ENCODE data around the gene CXCL14. TPM values are rescaled to one million over a fixed set of nuclear protein-coding genes. Genes with fewer than 3 reads are reported as not detected.

CXCL14 gene
- total and polyA plus RNA-seq, 2 experiments from 2014 or later, result 0.88 to 1.3 TPM

DNA sequence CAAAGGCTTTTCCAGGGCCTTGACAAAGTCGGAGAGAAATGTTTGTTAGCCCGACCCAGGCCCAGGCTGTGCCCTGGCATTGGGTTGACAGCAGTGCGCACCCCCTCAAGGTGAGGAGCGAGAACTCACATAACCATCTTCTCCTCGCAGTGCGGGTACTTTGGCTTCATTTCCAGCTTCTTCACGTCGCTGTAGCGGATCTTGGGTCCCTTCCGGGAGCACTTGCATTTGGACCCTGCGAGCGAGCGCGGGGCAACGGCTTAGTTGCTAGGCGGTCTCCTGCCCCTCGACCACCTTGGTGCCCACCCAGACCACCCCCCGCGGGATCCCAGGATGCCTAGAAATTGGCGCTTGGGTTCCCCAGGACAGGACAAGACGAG is 496 bp downstream of the CXCL14 start:
- in situ Hi-C loops (cut with MboI), result no loop called here
- Histone ChIP-seq H3K27ac (no peak overlapping the region), H3K79me2 (ENCODE audit: insufficient read depth) (no peaks in the 10 kb centered on the region), H3K9me2 (ENCODE audit: insufficient read depth) (no peaks in the 10 kb centered on the region), H3K4me3 (peak overlapping the region; percentile 57), H4K20me1 (ENCODE audit: insufficient read depth) (no peaks in the 10 kb centered on the region), H3K27me3 (replicated peaks; ENCODE audit: insufficient read depth) (peaks cover 36% of the 10 kb centered on the region), H3K4me2 (ENCODE audit: unreplicated experiment) (peak overlapping the region; percentile 44), H3K9ac (no peak overlapping the region), H3K9me3 (ENCODE audit: low read depth) (no peaks in the 10 kb centered on the region), H3K4me1 (ENCODE audit: insufficient read depth) (peaks cover 14% of the 10 kb centered on the region), H2AFZ (peak overlapping the region; percentile 59), H3F3A (ENCODE audit: insufficient read depth) (0 out of 2 replicates have a peak, but pooled peaks cover 3% of the 10 kb centered on the region), H3K36me3 (ENCODE audit: low read depth) (no peaks in the 10 kb centered on the region)
- no peak for TF ChIP-seq EZH2 (IDR thresholded peaks at IDR 0.05; ENCODE audit: insufficient read depth, poor library complexity, severe bottlenecking)
- no peak for TF ChIP-seq EZH2phosphoT487 (IDR thresholded peaks at IDR 0.05; ENCODE audit: insufficient read depth, low read depth)
- 4 to 7% methylated on average over 21 of the region's 21 CpGs for WGBS, 2 experiments (ENCODE audit: low coverage in 1 of 2, low lambda C conversion rate in 2 of 2, missing lambda C conversion rate in 2 of 2)
- no peak for DNase-seq

DNA sequence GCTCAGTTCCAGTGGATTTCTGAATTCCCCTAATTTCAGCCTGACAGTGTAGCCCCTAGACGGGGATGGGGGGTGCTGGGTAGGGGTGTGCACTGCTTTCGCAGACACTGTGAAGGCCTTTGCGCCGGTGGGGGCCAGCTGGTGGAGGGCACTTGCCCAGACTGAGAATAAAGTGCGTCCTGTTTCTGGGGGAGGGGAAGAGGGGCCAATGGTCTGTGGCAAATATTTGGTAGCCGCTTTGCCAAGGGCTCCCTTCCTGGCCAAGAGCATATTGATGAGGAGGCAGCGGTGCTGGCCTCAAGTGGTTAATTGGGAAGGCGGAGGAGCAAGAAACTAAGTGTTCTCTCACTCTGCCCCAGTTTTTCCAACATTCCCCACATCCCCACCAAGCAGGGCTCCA is 1.4 kb downstream of the CXCL14 start:
- DNase-seq, result no peak
- H3K9me3 ChIP-seq (ENCODE audit: low read depth), result no peaks in the 10 kb centered on the region
- H3K4me3 ChIP-seq, result no peak overlapping the region
- H3K36me3 ChIP-seq (ENCODE audit: low read depth), result no peaks in the 10 kb centered on the region
- H3K4me2 ChIP-seq (ENCODE audit: unreplicated experiment), result no peak overlapping the region
- H3K27ac ChIP-seq, result no peak overlapping the region
- WGBS, 2 experiments (ENCODE audit: low coverage in 1 of 2, low lambda C conversion rate in 2 of 2, missing lambda C conversion rate in 2 of 2), result 26 to 29% methylated on average over 8 of the region's 8 CpGs
- 0 out of 2 replicates have a peak, but pooled peaks cover 3% of the 10 kb centered on the region for H3F3A ChIP-seq (ENCODE audit: insufficient read depth)
- in situ Hi-C loops (cut with MboI), result no loop called here
- peaks cover 14% of the 10 kb centered on the region for H3K4me1 ChIP-seq (ENCODE audit: insufficient read depth)
- H2AFZ ChIP-seq, result no peak overlapping the region
- H4K20me1 ChIP-seq (ENCODE audit: insufficient read depth), result no peaks in the 10 kb centered on the region
- H3K79me2 ChIP-seq (ENCODE audit: insufficient read depth), result no peaks in the 10 kb centered on the region
- H3K9me2 ChIP-seq (ENCODE audit: insufficient read depth), result no peaks in the 10 kb centered on the region
- H3K27me3 ChIP-seq (replicated peaks; ENCODE audit: insufficient read depth), result peaks cover 31% of the 10 kb centered on the region
- TF ChIP-seq EZH2phosphoT487 (IDR thresholded peaks at IDR 0.05; ENCODE audit: insufficient read depth, low read depth) (no peak), EZH2 (IDR thresholded peaks at IDR 0.05; ENCODE audit: insufficient read depth, poor library complexity, severe bottlenecking) (no peak)
- no peak overlapping the region for H3K9ac ChIP-seq

DNA sequence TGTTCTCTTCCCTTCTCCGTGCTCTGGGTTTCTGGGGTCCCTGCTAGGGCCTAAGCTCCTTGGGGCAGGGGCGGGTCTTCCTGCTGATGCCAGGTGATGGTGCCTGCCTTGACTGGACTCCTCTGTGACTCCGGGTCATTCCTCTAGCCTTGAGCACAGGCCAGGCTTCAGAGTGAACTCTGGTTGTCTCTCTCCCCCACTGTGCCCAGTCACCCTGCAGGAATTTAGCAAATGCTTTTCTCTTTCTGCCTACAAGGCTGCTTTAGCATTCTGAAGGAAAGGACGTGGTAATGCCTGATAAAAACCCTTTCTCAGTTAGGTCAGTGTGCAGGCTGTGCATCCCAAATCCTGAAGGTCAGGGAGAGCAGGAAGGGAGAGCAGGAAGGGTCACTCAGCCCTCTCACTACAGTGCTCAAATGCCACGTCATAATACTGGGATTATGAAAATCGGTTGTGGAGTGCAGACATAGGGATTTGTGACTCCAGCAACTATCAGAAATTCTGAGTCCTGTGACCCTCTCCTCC is 2.7 kb downstream of the CXCL14 start:
- H3F3A ChIP-seq (ENCODE audit: insufficient read depth), result 0 out of 2 replicates have a peak, but pooled peaks cover 3% of the 10 kb centered on the region
- H4K20me1 ChIP-seq (ENCODE audit: insufficient read depth), result no peaks in the 10 kb centered on the region
- H3K4me3 ChIP-seq, result no peak overlapping the region; the same call in 1 of the 2 replicates
- 10 to 22% methylated on average over 6 of the region's 6 CpGs for WGBS, 2 experiments (ENCODE audit: low coverage in 1 of 2, low lambda C conversion rate in 2 of 2, missing lambda C conversion rate in 2 of 2)
- H3K79me2 ChIP-seq (ENCODE audit: insufficient read depth), result no peaks in the 10 kb centered on the region
- no peak overlapping the region for H3K27ac ChIP-seq
- in situ Hi-C loops (cut with MboI), result no loop called here
- H3K9me3 ChIP-seq (ENCODE audit: low read depth), result no peaks in the 10 kb centered on the region
- TF ChIP-seq EZH2phosphoT487 (IDR thresholded peaks at IDR 0.05; ENCODE audit: insufficient read depth, low read depth) (no peak), EZH2 (IDR thresholded peaks at IDR 0.05; ENCODE audit: insufficient read depth, poor library complexity, severe bottlenecking) (no peak)
- no peak overlapping the region for H3K9ac ChIP-seq
- H3K4me1 ChIP-seq (ENCODE audit: insufficient read depth), result peaks cover 14% of the 10 kb centered on the region
- peak; percentile 77 for DNase-seq
- H3K9me2 ChIP-seq (ENCODE audit: insufficient read depth), result no peaks in the 10 kb centered on the region
- no peaks in the 10 kb centered on the region for H3K36me3 ChIP-seq (ENCODE audit: low read depth)
- H2AFZ ChIP-seq, result no peak overlapping the region
- H3K27me3 ChIP-seq (replicated peaks; ENCODE audit: insufficient read depth), result peaks cover 22% of the 10 kb centered on the region
- peak overlapping the region; percentile 46 for H3K4me2 ChIP-seq (ENCODE audit: unreplicated experiment)

DNA sequence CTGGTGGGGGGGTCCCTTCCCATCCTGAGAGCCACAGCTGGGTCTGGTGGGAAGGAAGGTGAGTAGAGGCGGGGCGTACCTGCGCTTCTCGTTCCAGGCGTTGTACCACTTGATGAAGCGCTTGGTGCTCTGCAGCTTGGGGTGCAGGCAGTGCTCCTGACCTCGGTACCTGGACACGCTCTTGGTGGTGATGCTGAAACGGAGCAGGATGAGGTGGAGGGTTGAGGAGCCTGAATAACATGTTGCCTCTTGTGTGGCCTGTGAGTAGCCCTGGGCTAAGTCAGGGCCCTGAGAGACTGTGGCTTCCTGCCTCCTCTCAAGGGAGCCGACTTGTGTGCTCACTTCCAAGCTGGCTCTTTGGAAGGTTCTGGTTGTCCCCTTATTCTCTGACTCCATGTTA is 4.3 kb downstream of the CXCL14 start:
- Histone ChIP-seq H3F3A (ENCODE audit: insufficient read depth) (0 out of 2 replicates have a peak, but pooled peaks cover 3% of the 10 kb centered on the region), H3K4me3 (no peak overlapping the region), H3K4me1 (ENCODE audit: insufficient read depth) (peaks cover 14% of the 10 kb centered on the region), H3K79me2 (ENCODE audit: insufficient read depth) (no peaks in the 10 kb centered on the region), H3K36me3 (ENCODE audit: low read depth) (no peaks in the 10 kb centered on the region), H3K27me3 (replicated peaks; ENCODE audit: insufficient read depth) (peaks cover 7% of the 10 kb centered on the region; the same call in 1 of the 2 replicates), H3K9ac (no peak overlapping the region), H3K9me3 (ENCODE audit: low read depth) (no peaks in the 10 kb centered on the region), H2AFZ (no peak overlapping the region), H3K27ac (no peak overlapping the region), H3K9me2 (ENCODE audit: insufficient read depth) (no peaks in the 10 kb centered on the region), H3K4me2 (ENCODE audit: unreplicated experiment) (no peak overlapping the region), H4K20me1 (ENCODE audit: insufficient read depth) (no peaks in the 10 kb centered on the region)
- 73 to 75% methylated on average over 10 of the region's 10 CpGs for WGBS, 2 experiments (ENCODE audit: low coverage in 1 of 2, low lambda C conversion rate in 2 of 2, missing lambda C conversion rate in 2 of 2)
- in situ Hi-C loops (cut with MboI), result loop anchor here (25.0 kb wide), 1 partner anchor 638 kb away; no protein-coding TSS in a partner anchor
- TF ChIP-seq EZH2 (IDR thresholded peaks at IDR 0.05; ENCODE audit: insufficient read depth, poor library complexity, severe bottlenecking), result no peak
- no peak for TF ChIP-seq EZH2phosphoT487 (IDR thresholded peaks at IDR 0.05; ENCODE audit: insufficient read depth, low read depth)
- no peak for DNase-seq
